Measurements from ENCODE around the gene CADM4. TPM values are rescaled to one million over a fixed set of nuclear protein-coding genes. Genes with fewer than 3 reads are reported as not detected.
"Not testable (repeated sequence)": the region's sequence is repeated elsewhere in the genome, so short reads cannot be mapped to it uniquely, and the experiment has no call there.

CADM4 gene, protein sequence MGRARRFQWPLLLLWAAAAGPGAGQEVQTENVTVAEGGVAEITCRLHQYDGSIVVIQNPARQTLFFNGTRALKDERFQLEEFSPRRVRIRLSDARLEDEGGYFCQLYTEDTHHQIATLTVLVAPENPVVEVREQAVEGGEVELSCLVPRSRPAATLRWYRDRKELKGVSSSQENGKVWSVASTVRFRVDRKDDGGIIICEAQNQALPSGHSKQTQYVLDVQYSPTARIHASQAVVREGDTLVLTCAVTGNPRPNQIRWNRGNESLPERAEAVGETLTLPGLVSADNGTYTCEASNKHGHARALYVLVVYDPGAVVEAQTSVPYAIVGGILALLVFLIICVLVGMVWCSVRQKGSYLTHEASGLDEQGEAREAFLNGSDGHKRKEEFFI
- total RNA-seq, result under 1 TPM; 0.28 to 0.74 TPM

DNA sequence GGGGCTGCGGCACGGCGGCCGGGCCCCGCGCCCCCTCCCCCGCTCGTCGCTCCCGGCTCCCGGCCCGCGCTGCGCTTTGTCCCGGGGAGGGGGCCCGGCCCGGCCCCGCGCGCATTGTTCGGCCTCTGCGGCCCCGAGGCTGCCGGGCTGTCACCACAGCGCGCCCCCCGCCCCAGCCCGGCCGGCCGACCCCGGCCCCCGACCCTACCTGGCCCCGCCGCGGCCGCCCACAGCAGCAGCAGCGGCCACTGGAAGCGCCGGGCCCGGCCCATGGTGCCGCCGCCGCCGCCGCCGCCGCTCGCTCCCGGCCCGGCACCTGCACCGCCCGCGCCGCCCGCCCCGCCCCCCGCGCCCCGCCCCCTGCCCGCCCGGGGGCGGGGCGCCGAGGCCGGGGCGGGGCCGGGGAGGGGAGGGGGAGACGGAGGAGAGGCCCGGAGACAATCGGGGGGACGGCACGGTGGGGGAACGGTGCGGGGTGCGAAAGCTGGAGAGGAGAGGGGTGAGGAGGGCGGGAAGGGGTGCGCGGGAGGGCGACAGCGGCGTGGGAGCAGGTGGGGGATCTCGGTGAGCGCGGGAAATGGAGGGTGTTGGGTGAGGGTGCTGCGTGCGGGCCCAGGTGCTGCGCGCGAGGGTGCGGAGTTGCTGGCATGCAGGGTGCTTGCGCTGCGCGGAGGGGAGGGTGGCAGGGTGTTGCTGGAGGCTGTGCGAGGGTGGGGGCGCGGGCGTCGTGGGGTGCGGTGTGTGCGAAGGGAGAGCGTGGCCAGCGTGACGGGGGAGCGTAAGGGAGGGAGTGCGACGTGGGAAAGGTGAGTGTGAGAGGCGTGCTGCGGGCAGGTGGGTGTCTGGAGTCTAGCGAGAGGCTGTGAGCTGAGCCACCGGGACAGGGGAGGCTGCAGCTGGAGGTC is at the start of gene CADM4:
Gene CADM4, minus strand, starts transcription at position 332 of the 905 bp plus-strand sequence. Its CDS starts 60 bp downstream, at position 272.
- Mint-ChIP-seq H3K36me3 (ENCODE audit: insufficient read depth in 2 of 2) (peaks cover 6% of the 10 kb centered on the region in 2 donors), H3K27ac (no peak within 1 kb of the TSS)

DNA sequence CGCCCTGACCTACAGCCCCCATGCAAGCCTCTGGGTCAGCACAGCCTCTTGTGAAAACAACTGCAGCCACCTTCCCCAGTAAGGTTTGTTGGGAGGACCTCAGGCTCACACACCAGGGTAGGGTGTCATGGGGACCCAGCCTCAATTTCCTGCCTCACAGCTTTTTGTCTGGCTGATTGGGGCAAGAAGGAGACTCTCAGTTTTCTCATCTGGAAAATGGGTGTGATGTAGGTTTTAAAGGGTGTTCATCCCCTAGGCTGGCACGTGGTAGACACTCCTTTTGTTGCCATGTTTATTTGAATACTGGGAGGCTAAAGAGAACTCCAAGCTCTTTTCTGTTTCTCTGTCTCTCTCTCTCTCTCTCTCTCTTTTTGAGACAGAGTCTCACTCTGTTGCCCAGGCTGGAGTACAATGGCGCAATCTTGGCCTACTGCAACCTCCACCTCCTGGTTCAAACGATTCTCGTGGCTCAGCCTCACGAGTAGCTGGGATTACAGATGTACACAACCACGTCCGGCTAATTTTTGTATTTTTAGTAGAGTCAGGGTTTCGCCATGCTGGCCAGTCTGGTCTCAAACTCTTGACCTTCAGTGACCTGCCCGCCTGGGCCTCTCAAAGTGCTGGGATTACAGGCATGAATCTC is 48.5 kb upstream of the CADM4 start:
- H3K27me3 Mint-ChIP-seq (ENCODE audit: low read depth), result no peaks in the 10 kb centered on the region
- H3K4me3 Mint-ChIP-seq, result no peak overlapping the region
- H3K27ac Mint-ChIP-seq, result no peak overlapping the region
- peaks cover 3 to 5% of the 10 kb centered on the region in 2 donors for H3K36me3 Mint-ChIP-seq (ENCODE audit: insufficient read depth in 2 of 2)
- H3K4me1 Mint-ChIP-seq (ENCODE audit: low read depth), result peaks cover 9% of the 10 kb centered on the region
- no peak for ATAC-seq (replicated peaks in 1 of 2)
- peaks cover 6% of the 10 kb centered on the region in 2 donors for H3K9me3 Mint-ChIP-seq
- DNase-seq, result no peak

More for the DNA sequence above, at the start of gene CADM4:
- Mint-ChIP-seq H3K4me1 (ENCODE audit: low read depth) (peaks cover 15% of the 10 kb centered on the region), H3K9me3 (no peaks in the 10 kb centered on the region), H3K4me3 (peak within 1 kb of the TSS; percentile 78 to 91), H3K27me3 (ENCODE audit: low read depth) (peaks cover 46% of the 10 kb centered on the region)
- DNase-seq, result peak; percentile 44 to 51
- ATAC-seq (replicated peaks in 1 of 2), result peak; percentile 85 to 88

GRCh38 chr19:43687660-43687997 is 48.0 kb upstream of the CADM4 start:
- no peak overlapping the region for H3K27ac Mint-ChIP-seq
- H3K27me3 Mint-ChIP-seq (ENCODE audit: low read depth), result no peaks in the 10 kb centered on the region
- DNase-seq (no peak), ATAC-seq (replicated peaks in 1 of 2) (no peak)
- peaks cover 6% of the 10 kb centered on the region in 2 donors for H3K9me3 Mint-ChIP-seq
- peaks cover 9% of the 10 kb centered on the region for H3K4me1 Mint-ChIP-seq (ENCODE audit: low read depth)
- no peak overlapping the region for H3K4me3 Mint-ChIP-seq
- peaks cover 3 to 5% of the 10 kb centered on the region in 2 donors for H3K36me3 Mint-ChIP-seq (ENCODE audit: insufficient read depth in 2 of 2)

- DNase-seq, result no peak
- no peak for ATAC-seq (replicated peaks in 1 of 2)
- H3K36me3 Mint-ChIP-seq (ENCODE audit: insufficient read depth in 2 of 2), result no peaks in the 10 kb centered on the region
- no peaks in the 10 kb centered on the region for H3K27me3 Mint-ChIP-seq (ENCODE audit: low read depth)
- H3K4me3 Mint-ChIP-seq, result no peak overlapping the region
- no peak overlapping the region for H3K27ac Mint-ChIP-seq
- peaks cover 9% of the 10 kb centered on the region for H3K4me1 Mint-ChIP-seq (ENCODE audit: low read depth)
- H3K9me3 Mint-ChIP-seq, result no peaks in the 10 kb centered on the region
These were observed 44.7 kb upstream of the CADM4 start for GRCh38 chr19:43684326-43684725.

- Mint-ChIP-seq H3K4me3 (no peak overlapping the region), H3K27ac (no peak overlapping the region), H3K9me3 (no peaks in the 10 kb centered on the region), H3K4me1 (ENCODE audit: low read depth) (peaks cover 9% of the 10 kb centered on the region), H3K27me3 (ENCODE audit: low read depth) (no peaks in the 10 kb centered on the region), H3K36me3 (ENCODE audit: insufficient read depth in 2 of 2) (no peaks in the 10 kb centered on the region)
- ATAC-seq (replicated peaks in 1 of 2) (no peak), DNase-seq (no peak)
These were observed 44.3 kb upstream of the CADM4 start for GRCh38 chr19:43683905-43684304.

GRCh38 chr19:43682824-43683661 is 43.4 kb upstream of the CADM4 start:
- no peak overlapping the region for H3K4me3 Mint-ChIP-seq
- H3K27ac Mint-ChIP-seq, result no peak overlapping the region
- no peaks in the 10 kb centered on the region for H3K36me3 Mint-ChIP-seq (ENCODE audit: insufficient read depth in 2 of 2)
- peaks cover 9% of the 10 kb centered on the region for H3K4me1 Mint-ChIP-seq (ENCODE audit: low read depth)
- ATAC-seq (replicated peaks in 1 of 2), result no peak
- DNase-seq, result no peak
- no peaks in the 10 kb centered on the region for H3K9me3 Mint-ChIP-seq
- no peaks in the 10 kb centered on the region for H3K27me3 Mint-ChIP-seq (ENCODE audit: low read depth)

- H3K4me3 Mint-ChIP-seq; ATAC-seq (replicated peaks in 1 of 2); H3K27ac Mint-ChIP-seq; H3K9me3 Mint-ChIP-seq; H3K36me3 Mint-ChIP-seq (ENCODE audit: insufficient read depth in 2 of 2); H3K4me1 Mint-ChIP-seq (ENCODE audit: low read depth); DNase-seq; H3K27me3 Mint-ChIP-seq (ENCODE audit: low read depth): not testable (repeated sequence)
These were observed 42.6 kb upstream of the CADM4 start for GRCh38 chr19:43682269-43682668.

DNA sequence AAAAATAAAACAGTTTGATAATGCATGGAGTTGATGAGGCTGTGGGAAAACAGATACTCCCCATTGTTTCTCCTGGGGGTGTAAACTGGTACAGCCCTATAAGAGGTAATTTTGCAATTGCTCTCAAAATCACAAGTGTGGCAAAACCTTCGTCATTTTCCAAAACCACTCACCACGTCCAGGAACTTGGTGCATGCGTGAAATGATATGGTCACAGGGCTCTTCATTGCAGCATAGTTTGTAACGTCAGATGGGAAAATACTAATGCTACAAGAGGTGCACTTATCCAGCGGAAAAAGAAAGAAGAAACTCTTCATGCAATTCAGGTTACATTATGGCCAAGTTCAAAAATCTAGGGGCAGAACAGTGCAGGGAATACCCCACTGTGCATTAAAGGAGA is 42.2 kb upstream of the CADM4 start:
- ATAC-seq (replicated peaks in 1 of 2), result no peak
- no peaks in the 10 kb centered on the region for H3K27me3 Mint-ChIP-seq (ENCODE audit: low read depth)
- no peak for DNase-seq
- no peaks in the 10 kb centered on the region for H3K9me3 Mint-ChIP-seq
- no peaks in the 10 kb centered on the region for H3K36me3 Mint-ChIP-seq (ENCODE audit: insufficient read depth in 2 of 2)
- H3K4me1 Mint-ChIP-seq (ENCODE audit: low read depth), result peaks cover 6% of the 10 kb centered on the region
- H3K4me3 Mint-ChIP-seq, result no peak overlapping the region
- H3K27ac Mint-ChIP-seq, result no peak overlapping the region

- Mint-ChIP-seq H3K4me3 (no peak overlapping the region), H3K27ac (no peak overlapping the region), H3K36me3 (ENCODE audit: insufficient read depth in 2 of 2) (no peaks in the 10 kb centered on the region), H3K4me1 (ENCODE audit: low read depth) (peaks cover 13% of the 10 kb centered on the region), H3K9me3 (no peaks in the 10 kb centered on the region), H3K27me3 (ENCODE audit: low read depth) (no peaks in the 10 kb centered on the region)
- DNase-seq (no peak), ATAC-seq (replicated peaks in 1 of 2) (no peak)
These were observed 39.0 kb upstream of the CADM4 start for GRCh38 chr19:43678512-43679261.

GRCh38 chr19:43675906-43676305 is 36.3 kb upstream of the CADM4 start:
- H3K27ac Mint-ChIP-seq, result peak overlapping the region; percentile 17
- H3K9me3 Mint-ChIP-seq, result no peaks in the 10 kb centered on the region

DNA sequence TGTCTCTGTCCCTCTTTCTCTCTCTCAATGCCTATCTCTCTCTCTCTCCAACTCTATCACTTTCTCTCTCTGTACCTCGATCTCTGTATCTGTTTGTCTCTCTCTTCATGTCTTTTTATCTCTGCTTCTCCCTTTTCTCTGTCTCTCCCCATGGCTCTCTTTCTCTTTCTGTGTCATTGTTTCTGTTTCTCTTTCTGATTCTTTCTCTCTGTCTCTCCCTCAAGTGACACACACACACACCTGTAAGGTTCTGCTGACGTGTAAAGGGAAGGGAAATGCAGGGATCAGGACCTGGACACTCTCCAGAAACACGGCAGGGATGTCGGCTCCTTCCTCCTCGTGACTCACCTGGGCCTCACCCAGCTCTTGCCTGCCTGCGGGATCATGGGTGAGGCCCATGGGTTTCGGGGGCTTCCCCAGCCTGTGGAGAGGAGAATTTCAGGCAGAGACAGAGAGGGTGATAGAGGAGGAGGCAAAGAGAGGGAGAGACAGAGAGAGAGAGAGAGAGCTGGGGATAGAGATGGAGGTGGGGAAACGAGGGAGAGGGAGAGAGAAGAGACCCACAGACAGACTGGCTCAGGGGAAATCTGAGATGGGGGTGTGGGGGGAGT is 35.7 kb upstream of the CADM4 start:
- ATAC-seq (replicated peaks in 1 of 2), result peak; percentile 66 to 78
- Mint-ChIP-seq H3K9me3 (no peaks in the 10 kb centered on the region), H3K4me3 (peak overlapping the region; percentile 54 to 64), H3K27me3 (ENCODE audit: low read depth) (peaks cover 7% of the 10 kb centered on the region), H3K36me3 (ENCODE audit: insufficient read depth in 2 of 2) (no peaks in the 10 kb centered on the region), H3K4me1 (ENCODE audit: low read depth) (peaks cover 22% of the 10 kb centered on the region), H3K27ac (peak overlapping the region; percentile 76)
- DNase-seq, result no peak

More at GRCh38 chr19:43675906-43676305, 36.3 kb upstream of the CADM4 start:
- no peaks in the 10 kb centered on the region for H3K36me3 Mint-ChIP-seq (ENCODE audit: insufficient read depth in 2 of 2)
- DNase-seq (no peak), ATAC-seq (replicated peaks in 1 of 2) (no peak)
- H3K27me3 Mint-ChIP-seq (ENCODE audit: low read depth), result peaks cover 6% of the 10 kb centered on the region
- peaks cover 19% of the 10 kb centered on the region for H3K4me1 Mint-ChIP-seq (ENCODE audit: low read depth)
- H3K4me3 Mint-ChIP-seq, result peak overlapping the region; percentile 32 to 54

Measured in activated T-cell treated with anti-CD3 and anti-CD28 coated beads, Interleukin-2, amount 50 U/mL, for 72 hours (primary cell).